SW 1271 (cell line): ENCODE data around the gene CFAP58.
"Not testable (repeated sequence)": the region's sequence is repeated elsewhere in the genome, so short reads cannot be mapped to it uniquely, and the experiment has no call there.

Source experiments
- DNase-seq, 2 experiments: peaks; one replicate each; lab custom pipeline; 2025; lab: John Stamatoyannopoulos, UW

Gene CFAP58

DNA sequence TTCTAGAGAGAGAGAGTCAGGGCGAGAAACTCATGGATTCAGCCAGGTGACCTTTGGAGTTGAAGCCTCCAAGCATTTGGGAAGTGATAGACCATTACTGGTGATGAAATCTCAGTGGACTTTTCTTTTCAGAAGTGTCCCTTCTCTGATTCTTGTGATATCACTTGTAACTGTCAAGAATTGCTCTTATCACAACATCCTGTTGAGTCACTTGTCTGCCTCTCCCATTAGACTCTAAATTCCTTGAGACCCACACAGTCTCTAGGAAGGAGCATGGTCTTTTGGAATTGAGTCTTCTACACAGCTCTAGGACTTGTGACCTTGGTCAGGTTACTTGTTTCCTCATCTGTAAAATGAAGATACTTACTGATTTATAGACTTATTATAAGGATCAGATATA is 81.0 kb downstream of the CFAP58 start:
- peak in 1 of 2 experiments; percentile 8 for DNase-seq

DNA sequence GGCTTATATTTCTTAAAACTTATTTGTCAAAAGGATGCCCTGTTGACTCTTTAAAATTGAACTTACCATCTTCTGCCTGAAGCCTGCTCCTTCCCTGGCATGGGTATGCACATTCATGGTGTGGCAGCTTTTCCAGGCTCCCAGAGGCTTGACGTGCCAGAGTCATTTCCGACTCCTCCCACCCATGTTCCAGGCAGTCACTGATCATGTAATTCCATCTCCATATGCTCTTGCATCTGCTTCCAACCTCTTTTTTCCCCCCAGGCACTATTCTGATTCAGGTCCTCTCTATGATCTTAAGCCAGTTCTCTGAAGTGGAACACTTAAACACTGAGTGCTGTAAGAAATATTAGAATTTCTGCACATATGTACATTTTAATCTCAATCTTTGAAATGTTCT is 82.2 kb downstream of the CFAP58 start:
- DNase-seq, result no peak

DNA sequence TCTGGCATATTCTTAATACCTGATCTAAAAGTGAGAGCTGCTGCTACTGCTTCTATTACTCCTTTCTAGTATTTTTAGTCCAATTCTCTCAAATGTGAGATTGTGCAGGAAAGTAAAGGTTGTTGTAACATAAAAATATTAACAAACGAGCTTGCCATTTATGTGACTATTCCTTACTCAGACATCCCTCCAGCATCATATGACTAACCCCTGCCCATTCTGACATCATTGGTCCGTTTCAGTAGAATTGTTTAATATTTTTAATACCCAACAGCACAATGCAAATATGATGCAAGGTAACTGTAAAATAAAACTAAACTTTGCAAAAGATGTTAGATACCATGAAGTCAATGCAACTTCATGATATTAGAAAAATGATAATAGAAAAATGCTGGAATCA is 83.6 kb downstream of the CFAP58 start:
- no peak for DNase-seq

DNA sequence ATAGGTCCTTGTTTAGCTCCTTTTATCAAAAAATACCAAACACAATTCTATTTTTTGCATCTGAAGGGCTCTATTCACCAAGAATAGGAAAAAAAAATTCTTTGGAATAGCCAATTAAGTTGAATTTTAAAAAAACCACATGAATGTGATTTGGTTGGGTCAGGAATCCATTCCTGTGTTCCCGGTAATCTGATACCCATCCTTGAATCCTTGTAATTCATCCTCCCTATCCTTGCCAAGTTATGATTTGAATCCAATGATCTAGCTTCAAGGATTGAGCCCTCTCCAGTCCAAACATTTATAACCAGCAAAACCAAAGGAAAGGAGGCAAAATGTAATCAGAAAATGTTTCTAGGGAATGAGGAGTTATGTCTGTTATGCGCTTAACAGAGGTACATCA is 86.6 kb downstream of the CFAP58 start:
- no peak for DNase-seq

DNA sequence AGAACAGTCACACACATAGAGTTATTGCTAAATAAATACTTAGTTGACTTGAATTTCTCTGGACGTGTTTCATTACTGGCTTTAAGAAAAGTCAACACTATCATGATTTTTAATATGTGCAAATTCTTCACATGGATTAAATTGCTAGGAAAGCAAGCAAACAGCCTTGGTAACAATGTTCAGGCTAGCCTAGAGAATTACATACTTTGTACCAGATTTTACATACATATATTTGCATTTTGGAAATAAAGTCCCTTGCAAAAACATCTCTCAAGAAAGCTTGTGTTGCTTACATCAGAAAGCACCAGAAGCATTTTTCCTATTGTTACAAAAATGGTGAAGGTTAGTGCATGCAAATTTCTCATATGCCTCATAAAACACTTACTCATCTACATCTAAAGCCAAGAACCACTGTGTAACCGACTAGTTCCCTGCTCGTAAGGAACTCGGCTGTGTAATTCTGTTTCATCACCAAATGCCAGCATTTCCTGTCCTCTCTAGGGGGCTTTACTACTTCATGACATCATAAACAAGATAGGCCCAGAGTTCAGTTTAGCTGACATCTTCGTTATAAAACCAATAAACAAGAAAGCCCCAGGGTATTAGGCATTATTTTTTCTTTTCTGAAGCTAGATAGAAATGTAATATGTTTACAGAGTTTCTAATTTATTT is 87.8 kb downstream of the CFAP58 start:
- no peak for DNase-seq

DNA sequence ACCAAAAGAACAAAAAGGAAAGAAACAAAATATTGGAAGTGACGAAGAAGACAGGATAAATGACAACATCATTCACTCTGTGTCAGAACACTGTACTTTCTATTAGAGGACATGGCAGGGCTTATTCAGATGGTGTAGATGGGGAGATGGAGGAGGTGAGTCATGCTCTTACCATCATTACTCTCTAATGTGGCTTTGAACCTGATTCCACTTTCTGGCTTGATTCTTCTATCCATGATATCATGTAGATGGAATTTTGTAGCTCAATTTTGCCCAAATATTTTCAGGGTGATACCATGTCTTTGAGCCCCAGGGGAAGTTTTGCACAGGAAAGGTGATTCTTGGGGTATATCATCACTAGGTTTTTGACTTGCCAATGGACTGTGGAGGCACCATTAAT is 91.7 kb downstream of the CFAP58 start:
- no peak for DNase-seq

DNA sequence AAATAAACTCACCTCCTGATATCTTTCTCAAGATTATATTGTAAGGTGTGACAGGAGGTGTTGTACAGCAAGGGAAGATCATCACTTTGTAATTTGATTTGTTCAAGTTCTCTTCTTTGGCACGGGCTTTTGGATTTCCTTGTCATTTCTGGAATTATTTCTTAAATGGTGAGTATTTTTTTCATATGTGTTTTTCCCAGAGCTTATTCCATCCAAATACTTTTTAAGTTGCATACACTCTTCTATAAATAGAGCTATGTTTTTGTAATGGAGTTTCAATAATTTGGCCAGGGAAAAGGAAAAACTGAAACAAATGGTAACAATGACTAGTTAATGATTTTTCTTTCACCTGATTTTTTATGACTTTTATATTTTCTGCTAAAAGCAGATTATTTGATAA is 92.5 kb downstream of the CFAP58 start:
- DNase-seq, result no peak

DNA sequence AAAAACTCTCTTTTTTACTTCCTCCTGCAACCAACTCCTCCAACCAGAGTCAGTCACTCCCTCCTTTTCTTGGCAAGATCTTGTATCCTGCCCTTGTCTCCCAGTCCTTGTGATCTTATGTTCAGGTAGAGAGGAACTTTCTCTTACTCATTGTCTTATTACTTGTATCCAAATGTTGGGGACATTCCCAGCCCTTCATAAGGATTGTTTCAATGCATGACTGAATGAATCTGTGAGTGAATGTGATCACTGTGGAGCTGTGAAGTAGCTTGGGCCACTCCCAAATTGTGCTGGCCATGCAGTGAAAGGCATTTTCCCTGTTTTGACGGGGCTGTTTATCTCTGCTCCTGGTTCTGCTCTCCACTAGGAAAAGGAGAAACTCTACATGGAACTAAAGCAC is 93.7 kb downstream of the CFAP58 start:
- no peak for DNase-seq

DNA sequence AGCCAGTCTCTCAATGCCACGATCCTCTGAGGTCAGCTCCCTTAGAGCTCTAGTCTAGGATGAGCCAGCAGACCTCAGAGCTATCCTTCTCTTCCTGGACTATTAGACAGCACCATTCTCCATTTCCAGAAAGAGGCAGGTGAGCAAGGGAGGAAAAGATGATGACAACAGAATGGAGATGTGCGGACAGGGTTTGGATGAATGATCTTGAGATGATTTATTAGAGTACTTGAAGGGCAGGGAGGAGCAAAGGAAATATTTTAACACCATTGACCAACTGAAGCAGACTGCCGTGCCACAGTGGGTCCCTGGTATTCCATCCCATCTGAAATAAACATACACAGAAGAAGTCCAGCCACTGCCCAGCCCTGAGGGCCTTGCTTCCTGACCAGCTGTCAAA is 94.3 kb downstream of the CFAP58 start:
- no peak for DNase-seq

DNA sequence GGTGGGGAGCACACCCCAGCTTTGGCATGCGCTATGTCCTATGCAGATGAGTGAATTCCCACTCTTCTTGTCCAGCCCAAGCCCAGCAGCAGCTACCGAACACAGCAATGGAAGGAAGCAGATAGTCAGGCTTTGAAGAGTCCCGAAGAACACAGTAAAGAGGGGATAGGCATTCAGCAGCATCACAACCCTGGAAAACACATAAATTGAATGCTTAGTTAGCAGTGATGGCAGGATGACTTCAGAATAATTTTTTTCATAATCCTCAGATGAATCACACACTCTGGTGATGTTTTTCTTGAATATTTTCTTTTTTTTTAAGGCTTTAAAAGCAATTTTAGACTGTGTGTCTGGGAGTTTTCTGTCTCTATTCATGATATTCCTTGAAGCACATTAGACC is 95.8 kb downstream of the CFAP58 start:
- no peak for DNase-seq

DNA sequence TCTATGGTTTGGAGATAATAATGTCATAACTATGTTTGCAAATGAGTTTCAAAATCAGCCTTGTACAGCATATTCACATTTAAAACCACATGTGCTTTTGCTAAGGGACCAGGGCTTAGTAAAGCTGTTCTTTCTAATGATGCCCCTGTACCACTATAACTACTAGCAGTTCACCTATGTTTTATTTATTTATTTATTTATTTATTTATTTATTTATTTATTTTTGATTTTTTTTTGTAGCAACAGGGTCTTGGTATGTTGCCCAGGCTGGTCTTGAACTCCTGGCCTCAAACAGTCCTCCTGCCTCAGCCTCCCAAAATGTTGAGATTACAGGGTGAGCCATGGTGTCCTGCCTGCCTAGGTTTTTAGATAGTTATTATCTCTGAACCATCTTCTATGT is 96.9 kb downstream of the CFAP58 start:
- DNase-seq, result no peak

DNA sequence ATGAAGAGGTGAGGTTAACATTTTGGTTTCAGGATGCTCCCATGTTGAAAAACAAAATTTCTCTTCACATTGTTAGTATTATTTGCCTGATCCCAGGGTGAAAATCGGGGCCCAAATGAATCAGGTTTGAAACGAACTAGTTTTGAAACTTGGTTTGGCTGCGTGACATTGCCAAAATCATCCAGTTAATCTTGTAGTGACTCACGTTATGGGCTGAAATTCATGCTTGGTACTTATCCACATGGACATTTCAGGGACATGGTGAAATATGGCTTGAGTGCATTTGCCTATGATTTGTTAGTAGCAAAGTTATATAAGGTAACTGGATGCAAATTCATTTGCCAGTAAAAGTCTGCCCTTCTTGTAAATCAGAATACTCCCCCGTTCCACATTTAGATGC is 97.3 kb downstream of the CFAP58 start:
- no peak for DNase-seq

DNA sequence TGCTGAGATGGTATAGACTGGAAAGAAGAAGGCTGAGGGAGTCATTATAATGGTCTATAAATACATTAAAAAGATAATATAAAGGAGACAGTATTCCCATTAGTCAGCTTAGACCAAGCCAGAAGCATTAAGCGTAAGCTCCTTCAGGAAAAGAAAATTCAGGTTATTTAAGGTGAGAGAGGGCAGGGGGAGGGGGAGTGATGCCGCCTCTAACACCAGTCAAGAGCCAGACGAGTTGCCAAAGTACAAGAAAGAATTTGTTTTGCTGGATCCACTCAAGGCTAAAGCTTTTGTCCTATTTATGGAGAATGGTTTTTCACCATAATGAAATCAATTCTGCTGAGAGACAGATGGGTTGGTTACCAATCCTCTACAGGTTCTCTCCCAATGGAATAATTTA is 99.3 kb downstream of the CFAP58 start:
- no peak for DNase-seq

DNA sequence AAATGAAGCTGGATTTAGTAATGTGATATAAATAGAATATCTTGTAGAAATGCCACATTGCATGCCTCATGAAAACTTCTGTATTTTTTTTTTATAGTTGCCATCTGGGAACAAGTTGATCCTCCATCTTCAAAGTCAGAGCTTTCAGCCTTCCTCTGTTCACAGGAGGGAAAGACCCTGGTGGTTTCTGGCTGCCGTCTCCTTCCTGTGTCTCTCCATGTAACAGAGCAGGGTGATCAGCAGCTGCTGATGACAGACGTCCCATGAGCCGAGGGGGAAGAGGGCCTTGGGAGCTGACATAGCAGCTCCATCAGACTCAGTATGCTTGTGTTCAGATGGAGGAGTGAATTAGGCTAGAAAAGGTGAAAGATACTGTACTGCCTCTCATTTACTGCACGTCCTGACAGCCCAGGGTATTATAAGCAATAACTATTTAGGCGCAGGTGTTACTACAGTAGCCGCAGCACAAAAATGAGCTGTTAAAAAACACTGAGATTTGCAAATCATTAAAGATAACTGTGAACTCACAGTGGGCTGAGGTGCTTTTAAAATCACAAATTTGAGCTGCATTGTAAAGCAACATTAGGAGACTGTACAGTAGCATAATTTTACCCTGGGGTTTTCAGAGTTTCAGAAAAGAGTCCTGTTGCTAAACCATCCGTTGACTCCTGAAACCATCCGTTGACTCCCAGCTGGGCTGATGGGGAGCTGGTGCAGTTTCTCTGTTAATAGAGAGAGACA is 103.3 kb downstream of the CFAP58 start:
- DNase-seq, result no peak

DNA sequence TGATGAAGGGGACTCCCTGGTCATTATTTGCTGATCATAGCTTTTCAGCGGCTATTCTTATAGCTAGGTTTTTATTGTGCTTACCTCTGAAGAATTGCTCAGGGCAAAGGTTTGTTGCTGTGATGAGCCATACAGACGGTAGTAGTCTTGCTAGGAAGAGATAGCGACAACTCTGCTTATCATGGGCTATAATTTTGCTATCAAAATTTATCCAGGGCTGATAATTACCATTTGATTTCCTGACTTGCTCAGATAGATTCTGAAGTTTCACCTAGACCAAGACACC is 103.9 kb downstream of the CFAP58 start:
- no peak for DNase-seq

DNA sequence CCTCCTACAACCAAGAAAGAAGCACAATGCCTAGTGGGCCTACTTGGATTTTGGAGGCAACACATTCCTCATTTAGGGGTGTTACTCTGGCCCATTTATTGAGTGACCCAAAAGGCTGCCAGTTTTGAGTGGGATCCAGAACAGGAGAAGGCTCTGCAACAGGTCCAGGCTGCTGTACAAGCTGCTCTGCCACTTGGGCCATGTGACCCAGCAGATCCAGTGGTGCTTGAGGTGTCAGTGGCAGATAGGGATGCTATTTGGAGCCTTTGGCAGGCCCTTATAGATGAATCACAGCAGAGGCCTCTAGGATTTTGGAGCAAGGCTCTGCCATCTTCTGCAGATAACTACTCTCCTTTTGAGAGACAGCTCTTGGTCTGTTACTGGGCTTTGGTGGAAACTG is 111.9 kb downstream of the CFAP58 start:
- DNase-seq, result not testable (repeated sequence)

DNA sequence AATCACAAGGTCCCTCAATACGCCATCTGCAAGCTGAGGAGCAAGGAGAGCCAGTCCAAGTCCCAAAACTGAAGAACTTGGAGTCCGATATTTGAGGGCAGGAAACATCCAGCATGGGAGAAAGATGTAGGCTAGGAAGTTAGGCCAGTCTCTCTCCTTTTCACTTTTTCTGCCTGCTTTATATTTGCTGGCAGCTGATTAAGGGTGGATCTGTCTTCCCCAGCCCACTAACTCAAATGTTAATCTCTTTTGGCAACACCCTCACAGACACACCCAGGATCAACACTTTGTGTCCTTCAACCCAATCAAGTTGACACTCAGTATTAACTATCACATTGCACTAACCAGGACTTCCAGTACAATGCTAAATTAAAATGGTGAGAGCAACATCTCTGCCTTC is 115.2 kb downstream of the CFAP58 start:
- DNase-seq, result not testable (repeated sequence)

DNA sequence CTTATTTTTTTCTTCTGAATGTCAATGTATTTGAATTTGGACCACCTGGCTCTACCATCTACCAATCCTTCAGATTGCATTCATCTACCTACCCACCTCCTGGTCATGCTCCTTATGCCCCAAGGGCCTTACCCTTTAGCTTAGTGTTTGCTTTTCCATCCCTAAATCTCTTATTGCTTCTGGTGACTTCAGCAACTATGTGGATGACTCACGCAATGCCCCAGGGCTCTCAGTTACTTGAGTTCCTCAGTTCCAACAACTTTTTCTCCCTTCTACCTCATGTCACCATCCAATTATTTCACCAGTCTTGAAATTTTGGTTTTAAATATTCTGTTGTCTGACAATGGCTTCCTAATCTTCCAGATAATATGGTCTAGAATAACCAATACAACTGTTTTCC is 118.9 kb downstream of the CFAP58 start:
- no peak for DNase-seq

DNA sequence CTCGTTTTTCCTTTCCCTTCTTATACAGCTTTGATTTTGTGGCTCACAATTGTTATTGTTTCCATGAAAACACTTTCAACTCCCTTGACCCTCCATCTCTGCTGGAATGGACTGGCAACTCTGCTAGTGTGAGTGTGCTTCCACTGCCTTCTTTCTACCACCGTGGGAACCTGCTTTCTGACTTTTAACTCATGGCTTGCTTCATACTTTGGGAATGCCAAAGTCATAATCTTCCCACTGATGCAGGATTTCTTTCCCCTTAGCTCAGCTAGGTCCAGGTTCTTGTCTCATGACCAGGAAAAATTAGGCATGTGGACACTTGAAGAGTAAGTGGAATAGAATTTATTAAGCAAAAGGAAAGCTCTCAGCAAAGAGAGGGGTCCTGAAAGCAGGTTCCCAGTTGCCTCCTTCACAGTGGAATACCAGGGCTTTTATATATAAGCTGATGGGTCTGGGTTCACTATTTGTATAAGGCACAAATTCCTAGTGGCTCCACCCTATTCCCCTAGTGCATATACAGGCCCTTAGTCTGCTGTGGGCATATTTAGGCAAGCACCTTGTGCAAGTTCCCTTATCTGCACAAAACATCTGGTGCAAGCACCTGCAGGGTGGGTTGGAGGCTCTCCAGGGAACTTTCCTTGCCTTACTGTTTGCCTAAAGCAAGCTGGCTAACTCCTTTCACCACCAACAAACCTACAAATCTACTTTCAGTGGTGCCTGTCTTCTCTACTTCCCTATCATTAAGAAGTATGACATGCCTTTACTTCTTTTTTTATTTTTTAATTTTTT is 119.5 kb downstream of the CFAP58 start:
- no peak for DNase-seq

DNA sequence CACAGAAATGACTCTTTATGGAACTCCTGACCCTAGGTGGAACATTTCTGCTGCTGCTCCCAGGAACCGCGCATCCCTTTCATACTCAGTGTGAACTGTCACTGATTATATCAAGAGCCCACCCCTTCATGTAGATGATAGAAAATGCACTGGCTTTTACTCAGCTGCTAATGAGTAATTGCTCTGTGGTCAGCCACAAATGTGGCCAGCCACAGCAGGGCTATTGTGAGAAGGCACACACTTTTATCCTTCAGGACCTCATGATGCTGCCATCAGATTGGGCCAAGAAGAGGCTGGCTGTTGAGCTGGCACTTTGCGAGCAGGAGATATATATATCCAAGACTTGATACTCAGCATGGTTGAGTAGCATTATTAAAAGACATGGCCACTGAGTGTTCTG is 124.7 kb downstream of the CFAP58 start:
- no peak for DNase-seq

DNA sequence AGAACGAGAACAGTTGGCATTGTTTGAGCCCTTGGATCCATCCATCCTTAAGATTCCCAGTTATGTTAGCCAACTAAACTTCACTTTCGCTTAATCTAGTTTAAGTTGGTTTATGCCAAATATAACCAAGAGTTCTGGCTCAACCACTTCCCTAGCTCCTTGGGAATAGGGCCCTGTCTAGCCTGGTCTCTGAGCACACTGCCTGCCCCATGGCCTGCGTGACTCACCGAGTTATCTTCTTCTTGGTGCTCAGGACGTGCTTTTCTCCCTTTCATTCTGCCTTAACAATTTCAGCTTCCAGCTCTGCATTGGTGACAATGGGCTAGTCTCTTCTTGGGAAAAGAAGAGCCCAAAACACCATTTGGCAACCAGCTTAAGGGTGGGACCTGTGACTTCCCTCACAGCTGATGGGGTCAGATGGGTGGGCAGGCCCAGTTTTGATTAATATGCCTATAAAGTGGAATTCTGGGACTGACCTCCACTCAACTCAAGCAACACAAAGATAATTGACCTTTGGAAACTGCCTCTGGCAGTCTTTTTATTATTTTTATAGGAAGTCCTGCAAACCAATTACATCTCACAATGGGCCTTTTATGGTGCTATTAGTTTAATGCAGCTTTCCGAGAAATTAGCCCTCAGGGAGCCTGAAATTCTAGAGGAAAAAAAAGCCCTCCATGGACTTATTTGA is 126.4 kb downstream of the CFAP58 start:
- DNase-seq, result no peak

DNA sequence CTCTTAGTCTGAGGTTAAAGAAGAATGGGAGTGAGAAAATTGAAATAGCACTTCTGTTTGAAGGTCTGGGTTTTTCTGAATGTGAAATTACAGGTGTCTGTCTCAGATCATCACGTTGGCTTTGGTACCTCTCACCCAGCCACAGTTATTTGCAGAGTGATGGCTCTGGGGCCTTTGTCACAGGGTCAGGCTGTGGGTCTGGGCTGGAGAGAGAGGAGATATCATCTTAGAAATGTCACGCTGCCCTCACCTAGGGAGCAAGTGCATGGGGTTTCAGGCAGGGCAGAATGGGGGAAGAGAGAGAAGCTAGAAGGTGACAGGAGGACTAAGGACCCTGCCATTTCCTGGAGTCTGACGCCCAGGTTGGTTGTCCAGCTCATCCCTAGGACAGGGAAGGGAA is 127.2 kb downstream of the CFAP58 start:
- DNase-seq, result no peak

DNA sequence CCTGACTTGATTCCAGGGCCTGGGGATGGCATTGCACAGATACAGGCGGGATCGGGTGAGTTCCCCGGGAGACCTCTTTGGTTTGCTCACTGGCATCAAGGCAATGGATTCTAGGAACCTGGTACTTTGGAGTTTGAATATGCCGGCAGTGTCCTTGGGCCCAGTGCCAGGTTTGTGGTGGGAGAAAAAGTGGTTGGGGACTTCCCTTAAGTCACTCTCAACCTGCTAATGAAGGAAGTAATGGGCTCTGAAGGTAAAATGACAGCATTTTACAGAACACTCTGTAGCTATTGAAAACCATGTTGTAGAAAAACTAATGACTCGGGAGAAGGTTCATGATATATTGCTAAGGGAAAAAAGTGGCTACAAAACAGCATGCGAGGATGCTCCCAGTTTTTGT is 129.9 kb downstream of the CFAP58 start:
- DNase-seq, result no peak
